T-cell (primary cell): ENCODE results near the gene RAB30. TPM values are rescaled to one million over a fixed set of nuclear protein-coding genes. Genes with fewer than 3 reads are reported as not detected.

Source experiments
- ATAC-seq, 4 experiments: fragments of 200-7000 bp in 3 of 4; fragments of 150-1000 bp in 1 of 4; cut with Tn5 transposase; replicated peaks in 1 of 4; 1 replicate in 3 of 4; 2 replicates in 1 of 4; pipeline ENCODE4 v1.10.0; 2021; ENCODE audit warnings: moderate library complexity in 3 of 4, mild to moderate bottlenecking in 2 of 4, moderate number of reproducible peaks in 1 of 4
- CTCF ChIA-PET, 2 donors: fragments of 300-600 bp; sonication (Branson Sonifier 250); formaldehyde crosslinking; loops; one replicate each; lab custom pipeline; 2022; ENCODE audit warnings: antibody characterized with exemption in 2 of 2; lab: Charles Lee
- POLR2A ChIA-PET, 2 donors: fragments of 300-600 bp; sonication (Branson Sonifier 250); formaldehyde crosslinking; loops; one replicate each; lab custom pipeline; 2022; ENCODE audit warnings: antibody characterized with exemption in 2 of 2; lab: Charles Lee
- DNase-seq, 35 experiments: peaks; one replicate each; pipeline versions ENCODE4 v3.0.0 to v3.0.0-alpha.2; 2013 to 2023
- H3K27ac ChIP-seq: one replicate; pipeline ENCODE4 v1.5.1; 2013; ENCODE audit warnings: low read length
- H3K27me3 ChIP-seq, 2 experiments: replicated peaks in 1 of 2; 1 replicate in 1 of 2; 2 replicates in 1 of 2; pipeline versions ENCODE4 v1.6.1 to v1.7.0; 2013; ENCODE audit warnings: low read length in 1 of 2, mixed read lengths in 1 of 2; ENCODE audit not compliant: control insufficient read depth in 2 of 2, insufficient read depth in 2 of 2; ENCODE audit errors: extremely low read depth in 1 of 2
- H3K36me3 ChIP-seq, 2 donors: 1 replicate in 1 of 2; 2 replicates in 1 of 2; pipeline versions ENCODE4 v1.6.1 to v1.7.0; 2013; ENCODE audit warnings: low read length in 1 of 2; ENCODE audit not compliant: control insufficient read depth in 2 of 2, insufficient read depth in 1 of 2; ENCODE audit errors: extremely low read depth in 1 of 2
- H3K4me1 ChIP-seq, 2 experiments: 1 replicate in 1 of 2; 2 replicates in 1 of 2; pipeline versions ENCODE4 v1.6.1 to v1.7.0; 2013; ENCODE audit warnings: low read length in 2 of 2, mixed read lengths in 1 of 2; ENCODE audit not compliant: insufficient read depth in 2 of 2, control insufficient read depth in 1 of 2; ENCODE audit errors: extremely low read depth in 1 of 2
- H3K4me3 ChIP-seq, 2 donors: 1 replicate in 1 of 2; 2 replicates in 1 of 2; pipeline versions ENCODE4 v1.5.1 to v1.7.0; 2013; ENCODE audit warnings: mild to moderate bottlenecking in 2 of 2, low read length in 1 of 2, moderate library complexity in 1 of 2; ENCODE audit not compliant: control insufficient read depth in 1 of 2; ENCODE audit errors: extremely low read depth in 1 of 2
- H3K9me3 ChIP-seq: 2 replicates; pipeline ENCODE4 v1.7.0; 2013
- H3K27ac Mint-ChIP-seq, 2 donors: one replicate each; pipeline ENCODE4 v1.8.0; 2020 to 2021; ENCODE audit warnings: mild to moderate bottlenecking in 2 of 2, mixed read lengths in 2 of 2
- H3K27me3 Mint-ChIP-seq, 2 donors: one replicate each; pipeline ENCODE4 v1.8.0; 2021 to 2022; ENCODE audit warnings: mixed read lengths in 2 of 2
- H3K36me3 Mint-ChIP-seq: one replicate; pipeline ENCODE4 v1.8.0; 2021; ENCODE audit warnings: mixed read lengths
- H3K4me1 Mint-ChIP-seq, 3 donors: one replicate each; pipeline ENCODE4 v1.8.0; 2020 to 2022; ENCODE audit warnings: mixed read lengths in 3 of 3, mild to moderate bottlenecking in 1 of 3
- H3K4me3 Mint-ChIP-seq, 3 donors: one replicate each; pipeline ENCODE4 v1.8.0; 2020 to 2022; ENCODE audit warnings: mild to moderate bottlenecking in 3 of 3, mixed read lengths in 3 of 3, moderate library complexity in 3 of 3
- H3K9me3 Mint-ChIP-seq, 3 donors: one replicate each; pipeline ENCODE4 v1.8.0; 2020 to 2022; ENCODE audit warnings: mixed read lengths in 3 of 3
- WGBS: methylation state at CpG from one replicate; pipeline ENCODE4 v1.1.5; 2013; ENCODE audit warnings: missing lambda C conversion rate; ENCODE audit not compliant: insufficient coverage; 5-methylcytosine and 5-hydroxymethylcytosine counted together
- total RNA-seq, 35 experiments: library from RNA in 6 of 35; stranded (reverse) in 6 of 35; fragments of 120-200 nt in 1 of 35; gene quantifications; one replicate each; pipeline versions ENCODE4 v1.2.1 to v1.2.4 and lab custom pipeline; 2013 to 2026

The RAB30 gene
- total RNA-seq, 5 donors from 2014 or later (not counting 1 experiment from before 2014, with no cell fraction given) = 18.6 to 44.5 (median 20.1) TPM

- Mint-ChIP-seq H3K27me3 (no peaks in the 10 kb centered on the region), H3K27ac (no peak overlapping the region), H3K36me3 (peaks cover 5% of the 10 kb centered on the region), H3K4me3 (no peak overlapping the region), H3K9me3 (no peaks in the 10 kb centered on the region), H3K4me1 (peaks cover 33 to 47% (median 45%) of the 10 kb centered on the region in 3 donors)
- WGBS = 100% methylated on average over 1 of the region's 3 CpGs
- Histone ChIP-seq H3K27me3 (no peaks in the 10 kb centered on the region), H3K4me3 (no peak overlapping the region), H3K9me3 (no peaks in the 10 kb centered on the region), H3K4me1 (peaks cover 3 to 16% of the 10 kb centered on the region in 2 experiments), H3K36me3 (no peaks in the 10 kb centered on the region), H3K27ac (no peak overlapping the region)
- ChIA-PET CTCF (interaction anchor here in 1 of 2 donors (0.6 kb wide), 1 partner anchor 39 kb away, joined by 6 read pairs; no protein-coding TSS in a partner anchor), POLR2A (interaction anchor here in 1 of 2 donors (0.6 kb wide), 1 partner anchor 130 kb away, joined by 5 read pairs; no protein-coding TSS in a partner anchor)
- ATAC-seq = peak in 1 of 4 experiments; percentile 46
- no peak for DNase-seq
Measured at GRCh38 chr11:83024270-83024854, 47.3 kb downstream of the RAB30 start.

- Mint-ChIP-seq H3K36me3 (peaks cover 8% of the 10 kb centered on the region), H3K9me3 (no peaks in the 10 kb centered on the region), H3K4me1 (peaks cover 29 to 46% (median 42%) of the 10 kb centered on the region in 3 donors), H3K27me3 (no peaks in the 10 kb centered on the region), H3K27ac (no peak overlapping the region), H3K4me3 (no peak overlapping the region)
- no peak overlapping the region for H3K27ac ChIP-seq
- no peak overlapping the region for H3K4me3 ChIP-seq
- ChIA-PET CTCF (interaction anchor here in 1 of 2 donors (0.6 kb wide), 1 partner anchor 102 kb away, joined by 6 read pairs; no protein-coding TSS in a partner anchor), POLR2A (no interaction called here)
- DNase-seq (no peak), ATAC-seq (no peak)
- no peaks in the 10 kb centered on the region for H3K9me3 ChIP-seq
- H3K36me3 ChIP-seq = no peaks in the 10 kb centered on the region
- no peaks in the 10 kb centered on the region for H3K27me3 ChIP-seq
- peaks cover 3 to 16% of the 10 kb centered on the region in 2 experiments for H3K4me1 ChIP-seq
- 85% methylated on average over 4 of the region's 4 CpGs for WGBS
Measured at GRCh38 chr11:83023410-83023809, 48.3 kb downstream of the RAB30 start.

- Mint-ChIP-seq H3K27ac (no peak overlapping the region), H3K4me1 (peaks cover 29 to 39% (median 34%) of the 10 kb centered on the region in 3 donors), H3K27me3 (no peaks in the 10 kb centered on the region), H3K36me3 (peaks cover 11% of the 10 kb centered on the region), H3K4me3 (no peak overlapping the region), H3K9me3 (no peaks in the 10 kb centered on the region)
- no peaks in the 10 kb centered on the region for H3K9me3 ChIP-seq
- ATAC-seq = no peak
- no peaks in the 10 kb centered on the region for H3K36me3 ChIP-seq
- ChIA-PET CTCF (interaction anchor here in 1 of 2 donors (0.5 kb wide), 1 partner anchor 181 kb away, joined by 3 read pairs; no protein-coding TSS in a partner anchor), POLR2A (interaction anchor here (0.6 to 0.8 kb wide), 2 partner anchors 41 to 133 kb away, joined by 3 to 5 read pairs; no protein-coding TSS in a partner anchor)
- peaks cover 3 to 16% of the 10 kb centered on the region in 2 experiments for H3K4me1 ChIP-seq
- no peak overlapping the region for H3K4me3 ChIP-seq
- no peak for DNase-seq
- H3K27me3 ChIP-seq = no peaks in the 10 kb centered on the region
- no peak overlapping the region for H3K27ac ChIP-seq
- WGBS = no CpG with 5 or more reads among the region's 2 CpGs
Measured at GRCh38 chr11:83021780-83022125, 49.9 kb downstream of the RAB30 start.

GRCh38 chr11:83020942-83021779 lies 50.5 kb downstream of the RAB30 start:
- Histone ChIP-seq H3K4me3 (no peak overlapping the region), H3K4me1 (peaks cover 3 to 16% of the 10 kb centered on the region in 2 experiments), H3K9me3 (no peaks in the 10 kb centered on the region), H3K36me3 (no peaks in the 10 kb centered on the region), H3K27ac (no peak overlapping the region), H3K27me3 (no peaks in the 10 kb centered on the region)
- ATAC-seq (no peak), DNase-seq (no peak)
- ChIA-PET CTCF (interaction anchor here in 1 of 2 donors (0.5 kb wide), 1 partner anchor 181 kb away, joined by 3 read pairs; no protein-coding TSS in a partner anchor), POLR2A (interaction anchor here (0.5 to 0.6 kb wide), 2 partner anchors 18 to 100 kb away, joined by 3 to 4 read pairs; no protein-coding TSS in a partner anchor)
- Mint-ChIP-seq H3K27ac (no peak overlapping the region), H3K9me3 (no peaks in the 10 kb centered on the region), H3K4me1 (peaks cover 26 to 35% (median 30%) of the 10 kb centered on the region in 3 donors), H3K4me3 (no peak overlapping the region), H3K27me3 (no peaks in the 10 kb centered on the region), H3K36me3 (peaks cover 7% of the 10 kb centered on the region)
- WGBS = 96% methylated on average over 14 of the region's 17 CpGs

- H3K27me3 ChIP-seq = no peaks in the 10 kb centered on the region
- ChIA-PET POLR2A (interaction anchor here in 1 of 2 donors (0.9 kb wide), 1 partner anchor 49 kb away, joined by 3 read pairs; no protein-coding TSS in a partner anchor), CTCF (no interaction called here)
- ATAC-seq (peak in 1 of 4 experiments; percentile 12), DNase-seq (no peak)
- Mint-ChIP-seq H3K9me3 (peaks cover 0 to 5% (median 0%) of the 10 kb centered on the region in 3 donors), H3K27me3 (no peaks in the 10 kb centered on the region), H3K4me3 (no peak overlapping the region), H3K4me1 (peaks cover 26 to 33% (median 31%) of the 10 kb centered on the region in 3 donors), H3K36me3 (peaks cover 6% of the 10 kb centered on the region), H3K27ac (no peak overlapping the region)
- no peaks in the 10 kb centered on the region for H3K9me3 ChIP-seq
- H3K4me1 ChIP-seq = peaks cover 3 to 11% of the 10 kb centered on the region in 2 experiments
- H3K36me3 ChIP-seq = no peaks in the 10 kb centered on the region
- H3K4me3 ChIP-seq = no peak overlapping the region
- 95% methylated on average over 10 of the region's 12 CpGs for WGBS
- no peak overlapping the region for H3K27ac ChIP-seq
Measured at GRCh38 chr11:83019888-83020579, 51.7 kb downstream of the RAB30 start.
